ENCODE data around the gene ZNF618.

The ZNF618 gene

GRCh38 chr9:113916931-113917330 is 40.8 kb downstream of the ZNF618 start:
- H3K4me2 ChIP-seq: no peak overlapping the region

GRCh38 chr9:113918697-113919350 is 42.7 kb downstream of the ZNF618 start:
- Histone ChIP-seq H3K4me1 (no peaks in the 10 kb centered on the region), H3K9ac (no peak overlapping the region), H4K20me1 (peaks cover 74% of the 10 kb centered on the region), H3K4me3 (no peak overlapping the region), H3K36me3 (peaks cover 78% of the 10 kb centered on the region), H3K9me3 (peaks cover 18% of the 10 kb centered on the region), H3K27ac (no peak overlapping the region), H3K4me2 (no peak overlapping the region), H3K27me3 (no peaks in the 10 kb centered on the region)
- TF ChIP-seq Cebpa-rat (IDR thresholded peaks at IDR 0.05): no peak

More at GRCh38 chr9:113916931-113917330, 40.8 kb downstream of the ZNF618 start:
- Histone ChIP-seq H3K27me3 (no peaks in the 10 kb centered on the region), H3K4me3 (no peak overlapping the region), H3K9me3 (no peaks in the 10 kb centered on the region; the same call in 1 of the 2 replicates), H3K9ac (no peak overlapping the region), H3K27ac (no peak overlapping the region), H3K36me3 (peaks cover 83% of the 10 kb centered on the region), H3K4me1 (no peaks in the 10 kb centered on the region; the same call in 1 of the 2 replicates), H4K20me1 (peaks cover 92% of the 10 kb centered on the region)
- no peak for TF ChIP-seq Cebpa-rat (IDR thresholded peaks at IDR 0.05)

GRCh38 chr9:113919382-113919781 is 43.3 kb downstream of the ZNF618 start:
- Histone ChIP-seq H3K4me3 (no peak overlapping the region), H3K27me3 (no peaks in the 10 kb centered on the region), H3K4me1 (no peaks in the 10 kb centered on the region), H3K36me3 (peaks cover 73% of the 10 kb centered on the region), H3K27ac (no peak overlapping the region), H3K4me2 (no peak overlapping the region), H3K9ac (no peak overlapping the region), H3K9me3 (peaks cover 23% of the 10 kb centered on the region), H4K20me1 (peaks cover 69% of the 10 kb centered on the region)
- TF ChIP-seq Cebpa-rat (IDR thresholded peaks at IDR 0.05): no peak

- Histone ChIP-seq H4K20me1 (peaks cover 64% of the 10 kb centered on the region), H3K27me3 (no peaks in the 10 kb centered on the region), H3K36me3 (peaks cover 69% of the 10 kb centered on the region), H3K4me3 (no peak overlapping the region), H3K9ac (no peak overlapping the region), H3K4me1 (no peaks in the 10 kb centered on the region), H3K4me2 (no peak overlapping the region), H3K27ac (no peak overlapping the region), H3K9me3 (peaks cover 27% of the 10 kb centered on the region)
- no peak for TF ChIP-seq Cebpa-rat (IDR thresholded peaks at IDR 0.05)
Measured at GRCh38 chr9:113919871-113920270, 43.8 kb downstream of the ZNF618 start.

- Histone ChIP-seq H3K27ac (no peak overlapping the region), H4K20me1 (peaks cover 54% of the 10 kb centered on the region), H3K4me3 (no peak overlapping the region), H3K4me2 (no peak overlapping the region), H3K36me3 (peaks cover 63% of the 10 kb centered on the region), H3K9ac (no peak overlapping the region), H3K4me1 (no peaks in the 10 kb centered on the region), H3K27me3 (no peaks in the 10 kb centered on the region), H3K9me3 (peaks cover 37% of the 10 kb centered on the region)
- TF ChIP-seq Cebpa-rat (IDR thresholded peaks at IDR 0.05): no peak
Measured at GRCh38 chr9:113920872-113921271, 44.8 kb downstream of the ZNF618 start.

- Histone ChIP-seq H3K9ac (no peak overlapping the region), H3K27me3 (no peaks in the 10 kb centered on the region), H3K9me3 (peaks cover 43% of the 10 kb centered on the region), H4K20me1 (peaks cover 48% of the 10 kb centered on the region), H3K36me3 (peaks cover 58% of the 10 kb centered on the region), H3K4me3 (no peak overlapping the region), H3K4me2 (no peak overlapping the region), H3K4me1 (no peaks in the 10 kb centered on the region), H3K27ac (no peak overlapping the region)
- no peak for TF ChIP-seq Cebpa-rat (IDR thresholded peaks at IDR 0.05)
Measured at GRCh38 chr9:113921396-113921925, 45.4 kb downstream of the ZNF618 start.

GRCh38 chr9:113922160-113922559 is 46.1 kb downstream of the ZNF618 start:
- no peak overlapping the region for H3K4me2 ChIP-seq
- H3K4me1 ChIP-seq: no peaks in the 10 kb centered on the region
- no peaks in the 10 kb centered on the region for H3K27me3 ChIP-seq
- no peak overlapping the region for H3K9ac ChIP-seq
- H4K20me1 ChIP-seq: peaks cover 41% of the 10 kb centered on the region
- no peak for TF ChIP-seq Cebpa-rat (IDR thresholded peaks at IDR 0.05)
- no peak overlapping the region for H3K27ac ChIP-seq
- peaks cover 50% of the 10 kb centered on the region for H3K9me3 ChIP-seq
- H3K4me3 ChIP-seq: no peak overlapping the region
- H3K36me3 ChIP-seq: peaks cover 58% of the 10 kb centered on the region

- TF ChIP-seq Cebpa-rat (IDR thresholded peaks at IDR 0.05): no peak
- Histone ChIP-seq H3K4me1 (no peaks in the 10 kb centered on the region), H3K27me3 (no peaks in the 10 kb centered on the region), H4K20me1 (peaks cover 17% of the 10 kb centered on the region; the same call in 1 of the 2 replicates), H3K9ac (no peak overlapping the region), H3K9me3 (peaks cover 86% of the 10 kb centered on the region), H3K36me3 (peaks cover 53% of the 10 kb centered on the region), H3K4me3 (no peak overlapping the region), H3K4me2 (no peak overlapping the region), H3K27ac (no peak overlapping the region)
Measured at GRCh38 chr9:113926211-113926610, 50.1 kb downstream of the ZNF618 start.

GRCh38 chr9:113927277-113927676 is 51.2 kb downstream of the ZNF618 start:
- Histone ChIP-seq H3K4me3 (no peak overlapping the region), H3K9ac (no peak overlapping the region), H3K27me3 (no peaks in the 10 kb centered on the region), H3K9me3 (peaks cover 87% of the 10 kb centered on the region), H3K27ac (no peak overlapping the region), H3K4me2 (no peak overlapping the region), H3K4me1 (peaks cover 4% of the 10 kb centered on the region), H4K20me1 (peaks cover 24% of the 10 kb centered on the region), H3K36me3 (peaks cover 43% of the 10 kb centered on the region)
- no peak for TF ChIP-seq Cebpa-rat (IDR thresholded peaks at IDR 0.05)

- H3K4me2 ChIP-seq: no peak overlapping the region
- no peak for TF ChIP-seq Cebpa-rat (IDR thresholded peaks at IDR 0.05)
- no peak overlapping the region for H3K9ac ChIP-seq
- H3K27ac ChIP-seq: no peak overlapping the region
- H3K27me3 ChIP-seq: no peaks in the 10 kb centered on the region
- H3K36me3 ChIP-seq: peaks cover 38% of the 10 kb centered on the region
- peaks cover 33% of the 10 kb centered on the region for H4K20me1 ChIP-seq
- peaks cover 14% of the 10 kb centered on the region for H3K4me1 ChIP-seq
- peaks cover 77% of the 10 kb centered on the region for H3K9me3 ChIP-seq
- H3K4me3 ChIP-seq: no peak overlapping the region
Measured at GRCh38 chr9:113928269-113928668, 52.2 kb downstream of the ZNF618 start.

Measured in BLaER1 (cell line).